Stimulated activated CD8-positive, alpha-beta memory T cell treated with anti-CD3 and anti-CD28 coated beads, Interleukin-12 subunit alpha, Interleukin-12 subunit beta, amount 100 ng/mL, for 24 hours (primary cell): Measurements from ENCODE around the gene NRP1.

ENCODE experiments used
- DNase-seq: peaks from one replicate; pipeline ENCODE4 v3.0.0-alpha.2; 2020; ENCODE audit errors: extremely low read depth

NRP1 gene

GRCh38 chr10:33186150-33186549, 148.3 kb downstream of the NRP1 start:
- no peak for DNase-seq

- no peak for DNase-seq
Observed at GRCh38 chr10:33183655-33184054, 150.8 kb downstream of the NRP1 start.

GRCh38 chr10:33180921-33181320, 153.5 kb downstream of the NRP1 start:
- no peak for DNase-seq

DNA sequence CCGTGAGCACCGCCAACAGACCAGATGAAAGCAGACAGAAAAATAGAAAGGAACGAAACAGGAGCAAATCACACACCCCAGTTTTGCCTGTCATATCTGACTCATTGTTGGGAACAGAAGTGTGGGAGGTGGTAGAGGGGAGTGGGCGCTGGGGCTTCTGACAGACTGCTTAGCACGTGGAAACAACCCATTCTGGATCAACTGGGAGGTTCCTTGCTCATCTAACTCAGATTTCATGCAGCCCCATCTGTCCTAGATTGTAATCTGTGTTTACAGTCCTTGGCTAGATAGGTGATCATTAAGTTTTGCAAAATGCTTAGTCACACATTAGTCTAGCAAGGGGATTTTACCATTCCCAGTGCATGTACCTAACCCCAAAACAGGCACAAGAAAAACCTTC, 154.1 kb downstream of the NRP1 start:
- DNase-seq: no peak

- no peak for DNase-seq
Observed at GRCh38 chr10:33179067-33179466, 155.4 kb downstream of the NRP1 start.

DNA sequence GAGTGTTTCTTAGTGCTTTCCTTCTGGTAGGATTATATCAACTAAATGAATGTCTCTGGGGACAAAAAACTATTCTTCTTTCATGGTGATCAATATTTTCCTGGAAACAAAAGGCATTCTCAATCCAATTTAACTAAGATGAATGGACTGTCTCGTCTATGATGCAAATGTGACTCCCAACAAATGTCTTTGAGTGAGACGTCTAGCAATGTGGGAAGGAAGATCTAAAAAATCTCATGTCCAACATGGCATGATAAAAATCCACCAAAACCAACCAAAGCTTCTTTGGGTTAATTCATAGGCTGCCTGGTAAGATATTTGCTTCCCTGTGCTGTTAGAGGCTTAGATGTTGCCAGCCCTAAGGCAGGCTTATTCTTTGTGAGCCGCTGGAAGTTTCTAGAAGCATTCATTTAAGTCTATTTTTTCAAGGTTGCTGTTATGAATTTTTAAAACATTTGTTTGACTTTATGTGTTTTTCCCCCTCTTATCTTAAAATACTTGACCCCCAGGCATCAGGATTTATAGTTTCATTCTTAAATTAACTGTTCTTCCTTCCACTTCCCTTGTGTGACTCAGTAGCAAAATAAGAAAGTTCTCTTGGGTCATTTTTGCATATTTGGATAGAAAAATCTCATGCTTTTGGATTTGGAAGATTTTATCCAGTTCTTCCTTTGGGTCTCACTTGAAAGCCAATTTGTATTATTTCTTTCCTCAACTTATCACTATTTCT, 156.3 kb downstream of the NRP1 start:
- no peak for DNase-seq

DNA sequence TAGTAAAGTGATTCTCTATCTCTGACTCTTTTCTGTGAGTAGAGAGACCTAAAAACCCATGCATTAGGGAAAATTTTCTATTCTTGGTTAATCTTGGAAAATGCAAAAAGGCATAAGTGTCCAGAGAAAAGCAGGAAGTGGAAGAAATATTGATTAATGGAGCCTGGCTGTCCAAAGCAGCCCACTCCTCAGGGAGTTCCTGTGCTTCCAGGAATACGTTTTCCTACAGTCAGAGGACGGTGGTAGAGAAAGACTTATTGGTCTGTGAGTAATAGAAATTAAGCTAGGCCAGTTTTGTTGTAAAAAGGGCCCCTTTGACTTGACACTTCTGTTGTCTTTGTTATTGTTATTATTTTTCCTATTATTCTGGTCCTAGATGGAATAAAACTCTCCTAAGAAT, 157.8 kb downstream of the NRP1 start:
- no peak for DNase-seq

- DNase-seq: no peak
Observed at GRCh38 chr10:33174674-33175434, 159.6 kb downstream of the NRP1 start.

DNA sequence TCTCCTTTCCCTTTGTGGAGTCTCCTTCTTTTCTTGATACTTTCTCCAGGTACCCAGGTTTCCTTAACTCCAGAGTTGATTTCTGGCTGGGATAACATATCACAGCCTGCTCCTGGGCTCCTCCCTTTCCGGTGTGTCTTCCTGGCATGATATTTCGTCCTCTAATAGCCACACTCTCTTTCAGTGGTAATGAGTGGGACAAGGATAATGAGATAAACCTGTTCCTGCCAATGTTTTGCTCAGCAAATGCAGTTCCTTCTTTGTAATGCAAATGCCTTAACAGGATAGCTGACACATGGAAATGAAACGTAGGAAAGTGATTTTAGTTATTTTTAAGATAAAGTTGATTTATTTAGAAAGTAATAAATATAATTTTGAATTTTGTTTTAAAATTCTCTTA, 168.6 kb downstream of the NRP1 start:
- no peak for DNase-seq

DNA sequence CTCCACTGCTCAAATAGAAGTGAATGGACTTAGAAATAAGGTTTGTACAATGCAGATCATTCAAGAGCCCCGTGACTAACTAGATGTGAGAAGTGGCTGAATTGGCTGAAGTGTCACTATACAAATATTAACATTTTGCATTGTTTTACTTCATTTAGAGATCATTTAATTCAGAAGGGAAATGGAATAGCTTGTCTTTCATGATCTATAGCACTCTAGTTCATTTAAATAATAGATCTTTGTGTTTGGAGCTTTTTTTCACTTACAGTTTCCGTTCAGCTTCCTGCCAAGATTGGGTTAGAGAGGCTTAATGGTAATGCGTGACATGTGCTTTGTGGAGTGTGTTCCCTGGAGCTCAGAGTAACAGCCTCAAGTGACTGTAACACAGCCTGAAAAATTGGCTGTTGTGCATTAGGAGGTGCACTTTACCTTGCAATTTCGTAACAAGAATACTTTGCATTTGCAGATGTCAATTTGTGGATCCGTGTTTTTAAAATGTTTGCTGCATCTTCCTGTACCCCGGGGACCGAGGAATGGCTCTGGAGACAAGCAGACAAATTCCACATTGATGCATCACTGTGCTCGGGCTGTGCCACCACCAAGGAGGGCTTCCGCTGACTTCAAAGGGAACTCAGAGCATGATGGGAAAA, 170.3 kb downstream of the NRP1 start:
- DNase-seq: no peak

- no peak for DNase-seq
Observed at GRCh38 chr10:33162248-33162575, 172.3 kb downstream of the NRP1 start.

GRCh38 chr10:33161550-33162247, 172.8 kb downstream of the NRP1 start:
- no peak for DNase-seq

- DNase-seq: no peak
Observed at GRCh38 chr10:33160151-33160550, 174.3 kb downstream of the NRP1 start.

- DNase-seq: no peak
Observed at GRCh38 chr10:33157103-33157502, 177.4 kb downstream of the NRP1 start.

- DNase-seq: no peak
Observed at GRCh38 chr10:33155720-33156638, 178.5 kb downstream of the NRP1 start.

DNA sequence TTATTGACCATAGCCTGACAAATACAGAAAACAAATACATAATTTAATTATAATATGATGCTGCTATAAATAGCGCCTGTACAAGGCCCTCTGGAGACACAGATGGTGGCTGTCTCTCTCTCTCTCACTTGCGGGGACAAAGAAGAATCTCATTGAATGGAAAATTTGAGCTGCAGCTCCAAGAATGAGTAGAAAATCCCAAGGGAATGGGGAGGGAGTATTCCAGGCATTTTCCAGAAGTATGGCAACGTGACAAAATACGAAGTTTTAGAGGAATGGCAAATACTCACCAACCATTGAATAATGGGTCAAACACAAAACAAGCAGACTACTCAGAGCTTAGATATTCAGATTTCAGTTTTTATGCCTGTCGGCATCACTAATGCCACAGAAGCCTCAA, 179.9 kb downstream of the NRP1 start:
- DNase-seq: no peak

- DNase-seq: no peak
Observed at GRCh38 chr10:33153968-33154327, 180.5 kb downstream of the NRP1 start.

- no peak for DNase-seq
Observed at GRCh38 chr10:33153251-33153967, 181.1 kb downstream of the NRP1 start.

DNA sequence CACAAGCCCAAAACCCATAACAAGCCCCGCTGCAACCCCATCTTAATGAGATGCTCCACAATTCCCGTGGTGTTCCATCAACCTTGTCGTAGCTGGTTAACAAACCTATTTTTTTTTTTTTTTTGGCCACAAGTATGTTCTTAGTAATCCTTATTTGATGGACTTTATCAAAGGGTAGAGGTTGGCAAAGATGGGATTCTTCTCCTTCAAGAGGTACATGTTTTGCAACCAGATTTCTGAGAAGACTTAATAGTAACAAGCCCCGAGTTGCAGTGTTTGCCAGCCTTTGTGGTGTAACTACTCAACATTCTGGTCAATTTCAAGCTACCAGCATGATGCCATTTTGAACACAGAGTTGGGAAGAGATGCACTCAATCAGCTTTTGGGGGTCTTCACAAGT, 181.7 kb downstream of the NRP1 start:
- DNase-seq: no peak

- DNase-seq: no peak
Observed at GRCh38 chr10:33152146-33152545, 182.3 kb downstream of the NRP1 start.

GRCh38 chr10:33151344-33151864, 183.1 kb downstream of the NRP1 start:
- DNase-seq: no peak
